Panc1 (cell line): ENCODE results near the gene DCP1A.

Source experiments
- POLR2AphosphoS5 ChIP-seq: IDR thresholded peaks from 2 replicates; pipeline ENCODE4 v1.6.1; 2012; ENCODE audit warnings: mild to moderate bottlenecking, low read depth, low read length, moderate library complexity
- SIN3A ChIP-seq: IDR thresholded peaks from 2 replicates; pipeline ENCODE4 v1.6.1; 2012; ENCODE audit warnings: low read depth, mild to moderate bottlenecking, low read length, moderate library complexity, borderline replicate concordance; ENCODE audit not compliant: insufficient read depth
- TCF7L2 ChIP-seq: IDR thresholded peaks from 2 replicates; pipeline ENCODE4 v1.6.1; 2011; ENCODE audit warnings: mild to moderate bottlenecking, low read depth, low read length, inconsistent platforms
- TF ChIP-seq, protein P1 (sequence below): fragments of 450-650 bp; IDR thresholded peaks from 2 replicates; pipeline ENCODE4 v1.5.1; 2017; ENCODE audit warnings: mild to moderate bottlenecking
- TF ChIP-seq, protein P2 (sequence below), 2 experiments: IDR thresholded peaks; 2 replicates each; pipeline ENCODE4 v1.6.1; 2011 to 2012; ENCODE audit warnings: low read depth in 2 of 2, control low read depth in 1 of 2, low read length in 1 of 2, mild to moderate bottlenecking in 1 of 2, moderate library complexity in 1 of 2; ENCODE audit not compliant: insufficient read depth in 1 of 2

DNA sequence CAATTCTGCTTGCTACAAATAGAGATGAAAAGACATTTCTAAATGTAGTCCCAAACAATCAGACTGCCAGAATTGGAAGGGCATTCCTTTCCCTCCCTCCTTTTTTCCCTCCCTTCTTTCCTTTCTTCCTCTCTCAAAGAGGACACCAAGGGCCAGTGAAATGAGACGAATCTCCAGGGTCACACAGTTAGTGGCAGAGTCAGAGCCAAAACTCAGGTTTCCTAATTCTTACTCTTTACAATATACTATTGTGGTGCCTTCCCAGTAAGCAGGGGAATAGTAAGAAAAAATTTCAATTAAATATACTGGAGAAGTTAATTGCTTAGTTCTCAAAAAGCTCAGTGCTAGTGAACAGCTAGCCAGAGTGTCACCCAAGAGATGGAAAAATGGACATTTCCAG, 33.0 kb upstream of the DCP1A start:
- TF ChIP-seq, protein P1, sequence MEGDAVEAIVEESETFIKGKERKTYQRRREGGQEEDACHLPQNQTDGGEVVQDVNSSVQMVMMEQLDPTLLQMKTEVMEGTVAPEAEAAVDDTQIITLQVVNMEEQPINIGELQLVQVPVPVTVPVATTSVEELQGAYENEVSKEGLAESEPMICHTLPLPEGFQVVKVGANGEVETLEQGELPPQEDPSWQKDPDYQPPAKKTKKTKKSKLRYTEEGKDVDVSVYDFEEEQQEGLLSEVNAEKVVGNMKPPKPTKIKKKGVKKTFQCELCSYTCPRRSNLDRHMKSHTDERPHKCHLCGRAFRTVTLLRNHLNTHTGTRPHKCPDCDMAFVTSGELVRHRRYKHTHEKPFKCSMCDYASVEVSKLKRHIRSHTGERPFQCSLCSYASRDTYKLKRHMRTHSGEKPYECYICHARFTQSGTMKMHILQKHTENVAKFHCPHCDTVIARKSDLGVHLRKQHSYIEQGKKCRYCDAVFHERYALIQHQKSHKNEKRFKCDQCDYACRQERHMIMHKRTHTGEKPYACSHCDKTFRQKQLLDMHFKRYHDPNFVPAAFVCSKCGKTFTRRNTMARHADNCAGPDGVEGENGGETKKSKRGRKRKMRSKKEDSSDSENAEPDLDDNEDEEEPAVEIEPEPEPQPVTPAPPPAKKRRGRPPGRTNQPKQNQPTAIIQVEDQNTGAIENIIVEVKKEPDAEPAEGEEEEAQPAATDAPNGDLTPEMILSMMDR: no peak
- TF ChIP-seq POLR2AphosphoS5 (no peak), SIN3A (no peak), TCF7L2 (no peak)
- TF ChIP-seq, protein P2, sequence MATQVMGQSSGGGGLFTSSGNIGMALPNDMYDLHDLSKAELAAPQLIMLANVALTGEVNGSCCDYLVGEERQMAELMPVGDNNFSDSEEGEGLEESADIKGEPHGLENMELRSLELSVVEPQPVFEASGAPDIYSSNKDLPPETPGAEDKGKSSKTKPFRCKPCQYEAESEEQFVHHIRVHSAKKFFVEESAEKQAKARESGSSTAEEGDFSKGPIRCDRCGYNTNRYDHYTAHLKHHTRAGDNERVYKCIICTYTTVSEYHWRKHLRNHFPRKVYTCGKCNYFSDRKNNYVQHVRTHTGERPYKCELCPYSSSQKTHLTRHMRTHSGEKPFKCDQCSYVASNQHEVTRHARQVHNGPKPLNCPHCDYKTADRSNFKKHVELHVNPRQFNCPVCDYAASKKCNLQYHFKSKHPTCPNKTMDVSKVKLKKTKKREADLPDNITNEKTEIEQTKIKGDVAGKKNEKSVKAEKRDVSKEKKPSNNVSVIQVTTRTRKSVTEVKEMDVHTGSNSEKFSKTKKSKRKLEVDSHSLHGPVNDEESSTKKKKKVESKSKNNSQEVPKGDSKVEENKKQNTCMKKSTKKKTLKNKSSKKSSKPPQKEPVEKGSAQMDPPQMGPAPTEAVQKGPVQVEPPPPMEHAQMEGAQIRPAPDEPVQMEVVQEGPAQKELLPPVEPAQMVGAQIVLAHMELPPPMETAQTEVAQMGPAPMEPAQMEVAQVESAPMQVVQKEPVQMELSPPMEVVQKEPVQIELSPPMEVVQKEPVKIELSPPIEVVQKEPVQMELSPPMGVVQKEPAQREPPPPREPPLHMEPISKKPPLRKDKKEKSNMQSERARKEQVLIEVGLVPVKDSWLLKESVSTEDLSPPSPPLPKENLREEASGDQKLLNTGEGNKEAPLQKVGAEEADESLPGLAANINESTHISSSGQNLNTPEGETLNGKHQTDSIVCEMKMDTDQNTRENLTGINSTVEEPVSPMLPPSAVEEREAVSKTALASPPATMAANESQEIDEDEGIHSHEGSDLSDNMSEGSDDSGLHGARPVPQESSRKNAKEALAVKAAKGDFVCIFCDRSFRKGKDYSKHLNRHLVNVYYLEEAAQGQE (IDR thresholded peaks at IDR 0.05; ENCODE audit: insufficient read depth in 1 of 2, low read depth in 2 of 2, low read length in 1 of 2): no peak
